CD4-positive, alpha-beta T cell treated with Interferon alpha-2 for 1 hour (primary cell): ENCODE results near the gene NTSR2.

ENCODE experiments used
- DNase-seq, 2 donors: peaks; one replicate each; pipeline ENCODE4 v3.0.0-alpha.2; 2020 to 2022

The NTSR2 gene

GRCh38 chr2:11621410-11621809 lies 48.6 kb downstream of the NTSR2 start:
- DNase-seq, result no peak

- no peak for DNase-seq
Observed at GRCh38 chr2:11618708-11619062, 51.3 kb downstream of the NTSR2 start.

DNA sequence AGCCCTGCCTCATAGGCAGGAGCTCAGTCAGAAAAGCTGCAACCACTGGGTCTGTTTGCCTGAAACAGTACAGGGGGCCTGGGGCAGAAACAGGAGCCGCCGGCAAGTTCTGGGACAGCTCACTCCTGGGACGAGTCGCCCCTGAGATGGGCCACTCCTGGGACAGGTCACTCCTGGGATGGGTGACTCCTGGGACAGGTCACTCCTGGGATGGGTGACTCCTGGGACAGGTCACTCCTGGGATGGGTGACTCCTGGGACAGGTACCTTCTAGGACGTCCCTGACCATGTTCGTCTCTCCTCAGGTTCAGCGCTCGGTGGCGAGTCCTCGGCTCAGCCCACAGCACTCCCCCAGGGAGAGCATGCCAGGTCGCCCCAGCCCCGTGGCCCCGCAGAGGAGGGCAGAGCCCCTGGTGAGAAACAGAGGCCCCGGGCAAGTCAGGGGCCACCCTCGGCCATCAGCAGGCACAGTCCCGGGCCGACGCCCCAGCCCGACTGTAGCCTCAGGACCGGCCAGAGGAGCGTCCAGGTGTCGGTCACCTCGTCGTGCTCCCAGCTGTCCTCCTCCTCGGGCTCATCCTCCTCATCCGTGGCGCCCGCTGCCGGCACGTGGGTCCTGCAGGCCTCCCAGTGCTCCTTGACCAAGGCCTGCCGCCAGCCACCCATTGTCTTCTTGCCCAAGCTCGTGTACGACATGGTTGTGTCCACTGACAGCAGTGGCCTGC lies 51.8 kb downstream of the NTSR2 start:
- DNase-seq, result no peak

GRCh38 chr2:11617527-11617926 lies 52.5 kb downstream of the NTSR2 start:
- no peak for DNase-seq

- DNase-seq, result no peak
Observed at GRCh38 chr2:11616851-11617415, 53.1 kb downstream of the NTSR2 start.

- no peak for DNase-seq
Observed at GRCh38 chr2:11616097-11616687, 53.8 kb downstream of the NTSR2 start.

GRCh38 chr2:11615209-11615608 lies 54.8 kb downstream of the NTSR2 start:
- no peak for DNase-seq

- DNase-seq, result no peak
Observed at GRCh38 chr2:11613297-11613696, 56.7 kb downstream of the NTSR2 start.

- DNase-seq, result no peak
Observed at GRCh38 chr2:11612553-11613215, 57.3 kb downstream of the NTSR2 start.

- no peak for DNase-seq
Observed at GRCh38 chr2:11611251-11611650, 58.7 kb downstream of the NTSR2 start.

DNA sequence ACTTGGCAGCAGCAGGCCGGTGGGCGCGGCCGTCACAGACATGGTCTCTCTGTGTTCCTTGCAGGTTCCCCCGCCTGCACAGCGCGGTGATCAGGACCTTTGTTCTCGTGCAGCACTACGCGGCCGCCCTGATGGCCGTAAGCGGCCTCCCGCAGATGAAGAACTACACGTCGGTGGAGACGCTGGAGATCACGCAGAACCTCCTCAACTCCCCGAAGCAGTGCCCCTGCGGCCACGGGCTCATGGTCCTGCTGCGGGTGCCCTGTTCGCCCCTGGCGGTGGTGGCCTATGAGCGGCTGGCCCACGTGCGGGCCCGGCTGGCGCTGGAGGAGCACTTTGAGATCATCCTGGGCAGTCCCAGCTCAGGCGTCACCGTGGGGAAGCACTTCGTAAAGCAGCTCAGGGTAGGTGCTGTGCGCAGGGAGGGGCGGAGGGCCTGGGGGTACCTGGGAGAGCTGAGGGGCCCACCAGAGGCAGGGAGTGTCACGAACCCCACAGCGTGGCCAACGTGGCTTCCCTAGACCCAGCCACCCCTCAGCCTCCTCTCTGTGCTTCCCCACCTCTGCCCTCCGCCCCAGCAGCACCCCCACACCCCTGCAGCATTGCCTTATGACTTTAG lies 59.3 kb downstream of the NTSR2 start:
- DNase-seq, result no peak
